GM18517 (cell line): ENCODE measurements around the gene FTO.

Experiments
- ATAC-seq: cut with Tn5 transposase; IDR thresholded peaks from one replicate; pipeline ENCODE4 v1.9.1; 2021; ENCODE audit warnings: mild to moderate bottlenecking, moderate library complexity; ENCODE audit not compliant: unreplicated experiment

The FTO gene

DNA sequence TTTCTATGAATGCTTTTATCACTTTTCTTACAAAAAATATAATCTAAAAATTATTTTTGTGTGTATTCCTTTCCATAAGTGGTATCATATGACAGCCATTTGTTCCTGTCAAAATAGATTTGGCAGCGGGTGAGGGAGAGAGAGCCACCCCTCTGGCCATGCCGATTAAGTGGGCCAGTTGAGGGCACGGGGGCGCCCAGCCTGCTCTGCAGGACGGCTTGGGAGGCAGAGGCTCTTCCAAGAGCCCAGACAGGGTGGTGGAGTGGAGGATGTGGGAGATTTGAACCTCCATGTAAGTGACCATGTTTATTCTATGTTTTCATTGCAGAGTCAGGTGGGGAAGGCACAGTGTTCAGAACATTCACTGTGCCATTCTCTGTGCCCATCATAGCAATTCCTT, 493.8 kb downstream of the FTO start:
- no peak for ATAC-seq

DNA sequence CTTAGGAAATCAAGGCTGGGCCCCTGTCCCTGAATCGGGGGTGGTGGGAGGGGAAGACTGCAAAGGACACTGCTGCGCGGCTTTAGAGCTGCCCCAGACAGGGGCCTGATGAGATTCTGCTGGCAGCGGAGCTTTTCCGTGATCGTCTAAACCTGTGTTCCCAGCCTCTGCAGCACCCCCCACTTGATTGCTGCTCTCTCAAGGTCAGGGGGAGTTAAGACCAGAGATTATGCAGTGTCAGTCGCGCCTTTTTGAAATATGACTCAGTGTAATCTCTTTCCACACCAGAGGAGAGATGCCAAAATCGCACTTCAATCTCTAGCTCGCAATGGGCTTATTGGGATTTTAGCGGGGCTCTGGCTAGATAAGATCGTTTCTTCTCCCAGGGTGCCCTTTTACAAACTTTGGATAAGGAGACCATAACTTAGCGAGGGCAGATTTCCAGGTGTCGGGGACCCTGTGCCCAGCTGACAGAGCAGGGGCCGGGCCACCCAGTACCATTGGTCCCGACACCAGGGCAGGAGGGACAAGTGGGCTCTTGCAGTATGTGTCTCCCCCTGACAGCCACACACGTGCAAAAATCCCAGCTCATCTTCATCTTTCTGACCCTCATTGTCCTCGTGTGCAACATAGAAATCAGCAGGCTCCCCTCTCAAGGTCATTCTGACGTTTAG, 495.7 kb downstream of the FTO start:
- no peak for ATAC-seq

DNA sequence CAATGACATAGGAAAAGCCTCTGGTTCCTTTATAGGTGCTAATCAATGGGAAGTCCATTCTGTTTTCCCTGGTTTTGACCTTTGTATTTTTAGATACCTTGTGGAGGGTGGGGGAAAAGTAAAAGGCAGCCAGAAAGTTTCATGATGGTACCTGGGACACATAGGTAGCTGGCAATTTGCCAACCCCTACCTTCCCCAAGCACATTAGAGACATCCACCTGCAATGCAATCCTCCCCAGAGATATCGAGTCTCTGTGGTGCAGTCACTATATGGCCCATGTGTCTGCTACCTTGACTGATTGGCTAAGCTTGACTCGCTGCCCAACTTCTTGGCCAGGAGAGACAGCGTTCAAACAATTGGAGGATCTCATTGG, 496.2 kb downstream of the FTO start:
- no peak for ATAC-seq

DNA sequence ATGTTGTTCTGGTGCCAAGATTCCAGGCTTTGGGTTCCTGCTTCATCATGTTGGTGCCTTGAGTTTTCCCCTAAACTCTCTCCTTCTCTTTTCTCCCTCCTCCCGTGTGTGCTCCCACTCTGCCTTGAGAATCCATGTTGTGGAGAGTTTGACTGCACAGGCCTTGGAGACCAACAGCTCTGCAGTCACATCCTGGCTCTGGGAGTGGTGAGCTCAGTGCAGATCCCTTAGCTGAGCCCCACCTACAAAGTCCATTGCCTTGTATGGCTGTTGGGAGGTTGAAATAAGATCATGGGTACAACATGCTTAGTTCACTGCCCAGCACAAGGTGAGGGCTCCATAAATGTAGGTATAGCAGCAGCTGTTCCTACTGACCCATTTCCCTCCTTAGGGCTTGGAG, 496.8 kb downstream of the FTO start:
- ATAC-seq = no peak

DNA sequence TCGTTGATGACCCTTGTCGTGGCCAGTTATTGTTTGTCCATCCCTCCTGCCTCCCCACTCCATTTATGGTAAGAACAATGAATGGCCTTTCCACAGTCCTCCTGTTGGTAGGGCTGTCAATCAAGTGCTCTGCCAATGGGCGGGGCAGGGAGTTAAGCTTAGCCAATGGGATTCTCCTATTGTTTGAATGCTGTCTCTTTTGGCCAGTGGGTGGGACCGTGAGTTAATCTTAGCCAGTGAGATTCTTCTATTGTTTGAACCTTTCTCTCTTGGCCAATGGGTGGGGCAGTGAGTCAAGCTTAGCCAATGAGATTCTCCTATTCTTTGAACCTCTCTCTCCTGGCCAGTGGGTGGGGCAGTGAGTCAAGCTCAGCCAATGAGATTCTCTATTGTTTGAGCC, 497.2 kb downstream of the FTO start:
- ATAC-seq = no peak
